HG03196 (cell line): Measurements from ENCODE around the gene HGS.

ENCODE experiments used
- ATAC-seq: cut with Tn5 transposase; IDR thresholded peaks from one replicate; pipeline ENCODE4 v1.9.1; 2021; ENCODE audit not compliant: unreplicated experiment

The HGS gene

GRCh38 chr17:81685108-81685507 is 1.3 kb downstream of the HGS start:
- ATAC-seq, result no peak

GRCh38 chr17:81686614-81687013 is 2.8 kb downstream of the HGS start:
- no peak for ATAC-seq

- ATAC-seq, result no peak
Measured at GRCh38 chr17:81687770-81688541, 4.1 kb downstream of the HGS start.

- no peak for ATAC-seq
Measured at GRCh38 chr17:81688616-81689015, 4.8 kb downstream of the HGS start.

- no peak for ATAC-seq
Measured at GRCh38 chr17:81690066-81690465, 6.3 kb downstream of the HGS start.

GRCh38 chr17:81690549-81690948 is 6.7 kb downstream of the HGS start:
- ATAC-seq, result no peak

- no peak for ATAC-seq
Measured at GRCh38 chr17:81691196-81691595, 7.4 kb downstream of the HGS start.

GRCh38 chr17:81691608-81692007 is 7.8 kb downstream of the HGS start:
- ATAC-seq, result no peak

- no peak for ATAC-seq
Measured at GRCh38 chr17:81693509-81694210, 9.8 kb downstream of the HGS start.

- no peak for ATAC-seq
Measured at GRCh38 chr17:81694810-81695209, 11.0 kb downstream of the HGS start.

- no peak for ATAC-seq
Measured at GRCh38 chr17:81695211-81695610, 11.4 kb downstream of the HGS start.

- no peak for ATAC-seq
Measured at GRCh38 chr17:81695801-81696200, 12.0 kb downstream of the HGS start.

- ATAC-seq, result no peak
Measured at GRCh38 chr17:81696218-81696941, 12.6 kb downstream of the HGS start.

- no peak for ATAC-seq
Measured at GRCh38 chr17:81697261-81698044, 13.6 kb downstream of the HGS start.

GRCh38 chr17:81700353-81701287 is 16.8 kb downstream of the HGS start:
- no peak for ATAC-seq

GRCh38 chr17:81701288-81702071 is 17.7 kb downstream of the HGS start:
- ATAC-seq, result no peak

GRCh38 chr17:81702934-81703746 is 19.3 kb downstream of the HGS start, which contains the start of gene MRPL12:
Gene MRPL12, plus strand, starts transcription at chr17:81703367. Its CDS starts 135 bp downstream, at chr17:81703502.
- ATAC-seq, result peak; percentile 80
